Measurements from ENCODE around the gene CTNNA1. TPM values are rescaled to one million over a fixed set of nuclear protein-coding genes. Genes with fewer than 3 reads are reported as not detected.

The CTNNA1 gene
- polyA plus RNA-seq, 1 donor (not counting 4 experiments of a cell fraction or from before 2014, with no cell fraction given), result 119 TPM

- Histone ChIP-seq H4K20me1 (ENCODE audit: control insufficient read depth, extremely low read depth, insufficient read depth, low read length) (peaks cover 2% of the 10 kb centered on the region), H3K27ac (ENCODE audit: control insufficient read depth, insufficient read depth, low read length) (no peak overlapping the region), H3K4me2 (ENCODE audit: control insufficient read depth, extremely low read depth, insufficient read depth, low read depth, low read length) (no peak overlapping the region), H3K4me1 (ENCODE audit: control insufficient read depth, extremely low read depth, insufficient read depth, low read length) (peaks cover 13% of the 10 kb centered on the region), H3K79me2 (ENCODE audit: control insufficient read depth, insufficient read depth, low read length) (peaks cover 84% of the 10 kb centered on the region), H3K9me1 (ENCODE audit: control insufficient read depth, extremely low read depth, insufficient read depth, low read length) (peaks cover 2% of the 10 kb centered on the region), H3K36me3 (ENCODE audit: control insufficient read depth in 2 of 2, extremely low read depth in 1 of 2, insufficient read depth in 2 of 2, low read length in 2 of 2) (peaks cover 0 to 3% of the 10 kb centered on the region in 2 experiments), H2AFZ (ENCODE audit: control insufficient read depth, low read length) (no peak overlapping the region), H3K4me3 (ENCODE audit: control insufficient read depth in 2 of 3, extremely low read depth in 1 of 3, insufficient read depth in 2 of 3, low read depth in 1 of 3, low read length in 3 of 3) (no peak overlapping the region), H3K9ac (ENCODE audit: control insufficient read depth, extremely low read depth, insufficient read depth, low read length) (no peak overlapping the region), H3K9me3 (ENCODE audit: control insufficient read depth, low read depth, low read length) (no peaks in the 10 kb centered on the region), H3K27me3 (ENCODE audit: control insufficient read depth, extremely low read depth, insufficient read depth, low read length) (no peaks in the 10 kb centered on the region)
- DNase-seq (ENCODE audit: low read depth, low spot score) (no peak), FAIRE-seq (no peak)
- TF ChIP-seq EZH2 (IDR thresholded peaks at IDR 0.05; ENCODE audit: low read length) (no peak), CTCF (optimal IDR thresholded peaks at IDR 0.05 in 1 of 3, IDR thresholded peaks at IDR 0.05 in 1 of 3, conservative IDR thresholded peaks at IDR 0.05 in 1 of 3; ENCODE audit: extremely low read depth in 1 of 3, insufficient read depth in 2 of 3, low read length in 3 of 3) (no peak)
- dilution Hi-C loops (cut with MboI; ENCODE audit: extremely low pct_ligation_motif_present, low sequenced_read_pairs), result no loop called here
Observed at GRCh38 chr5:138875552-138875875, 122.3 kb downstream of the CTNNA1 start.

- H3K79me2 ChIP-seq (ENCODE audit: control insufficient read depth, insufficient read depth, low read length), result peaks cover 85% of the 10 kb centered on the region
- TF ChIP-seq EZH2 (IDR thresholded peaks at IDR 0.05; ENCODE audit: low read length) (no peak), CTCF (optimal IDR thresholded peaks at IDR 0.05 in 1 of 3, IDR thresholded peaks at IDR 0.05 in 1 of 3, conservative IDR thresholded peaks at IDR 0.05 in 1 of 3; ENCODE audit: extremely low read depth in 1 of 3, insufficient read depth in 2 of 3, low read length in 3 of 3) (no peak)
- peaks cover 9% of the 10 kb centered on the region for H3K4me1 ChIP-seq (ENCODE audit: control insufficient read depth, extremely low read depth, insufficient read depth, low read length)
- H4K20me1 ChIP-seq (ENCODE audit: control insufficient read depth, extremely low read depth, insufficient read depth, low read length), result peaks cover 2% of the 10 kb centered on the region
- no peaks in the 10 kb centered on the region for H3K27me3 ChIP-seq (ENCODE audit: control insufficient read depth, extremely low read depth, insufficient read depth, low read length)
- H3K4me2 ChIP-seq (ENCODE audit: control insufficient read depth, extremely low read depth, insufficient read depth, low read depth, low read length), result no peak overlapping the region
- H3K9ac ChIP-seq (ENCODE audit: control insufficient read depth, extremely low read depth, insufficient read depth, low read length), result no peak overlapping the region
- H3K4me3 ChIP-seq (ENCODE audit: control insufficient read depth in 2 of 3, extremely low read depth in 1 of 3, insufficient read depth in 2 of 3, low read depth in 1 of 3, low read length in 3 of 3), result no peak overlapping the region
- FAIRE-seq (no peak), DNase-seq (ENCODE audit: low read depth, low spot score) (no peak)
- no peak overlapping the region for H3K27ac ChIP-seq (ENCODE audit: control insufficient read depth, insufficient read depth, low read length)
- peaks cover 0 to 5% of the 10 kb centered on the region in 2 experiments for H3K36me3 ChIP-seq (ENCODE audit: control insufficient read depth in 2 of 2, extremely low read depth in 1 of 2, insufficient read depth in 2 of 2, low read length in 2 of 2)
- dilution Hi-C loops (cut with MboI; ENCODE audit: extremely low pct_ligation_motif_present, low sequenced_read_pairs), result no loop called here
- peaks cover 2% of the 10 kb centered on the region for H3K9me1 ChIP-seq (ENCODE audit: control insufficient read depth, extremely low read depth, insufficient read depth, low read length)
- no peak overlapping the region for H2AFZ ChIP-seq (ENCODE audit: control insufficient read depth, low read length)
- no peaks in the 10 kb centered on the region for H3K9me3 ChIP-seq (ENCODE audit: control insufficient read depth, low read depth, low read length)
Observed at GRCh38 chr5:138875946-138876345, 122.7 kb downstream of the CTNNA1 start.

Measured in keratinocyte (primary cell).